ENCODE data around the gene LOC101059915.

Gene LOC101059915

DNA sequence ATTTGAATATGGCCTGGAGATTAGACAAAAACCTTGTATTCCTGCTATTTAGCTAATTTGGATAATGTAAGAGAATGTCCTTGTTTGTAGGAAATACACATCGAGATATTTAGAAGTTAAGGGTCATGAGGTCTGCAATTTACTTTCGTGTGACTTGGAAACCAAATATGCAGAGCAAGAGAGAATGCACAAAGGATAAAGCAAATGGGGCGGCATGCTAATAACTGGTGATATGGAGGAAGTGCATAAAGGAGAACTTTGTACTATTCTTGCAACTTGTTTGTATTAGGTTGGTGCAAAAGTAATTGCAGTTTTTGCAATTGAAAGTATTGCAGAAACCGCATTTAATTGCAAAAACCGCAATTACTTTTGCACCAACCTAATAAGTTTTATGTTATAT lies 41.9 kb upstream of the LOC101059915 start:
- Histone ChIP-seq H2AFZ (ENCODE audit: low read depth, low read length) (no peak overlapping the region), H3K79me2 (replicated peaks; ENCODE audit: insufficient read depth, low read length) (no peaks in the 10 kb centered on the region), H3K9me2 (ENCODE audit: insufficient read depth, low read length) (no peaks in the 10 kb centered on the region), H3F3A (ENCODE audit: insufficient read depth, low read length, poor library complexity, severe bottlenecking) (no peaks in the 10 kb centered on the region), H3K27me3 (ENCODE audit: insufficient read depth, low read depth, low read length) (no peaks in the 10 kb centered on the region), H3K9ac (ENCODE audit: low read length) (no peak overlapping the region), H3K4me3 (ENCODE audit: low read length) (no peak overlapping the region), H3K36me3 (ENCODE audit: insufficient read depth, low read length) (no peaks in the 10 kb centered on the region), H3K4me2 (ENCODE audit: low read length) (no peak overlapping the region), H3K27ac (ENCODE audit: low read length) (no peak overlapping the region), H4K20me1 (ENCODE audit: insufficient read depth) (no peaks in the 10 kb centered on the region), H3K9me3 (ENCODE audit: low read length) (no peaks in the 10 kb centered on the region)
- TF ChIP-seq RAD21 (conservative IDR thresholded peaks at IDR 0.05) (no peak), MXI1 (conservative IDR thresholded peaks at IDR 0.05; ENCODE audit: poor library complexity, severe bottlenecking) (no peak), TAF1 (IDR thresholded peaks at IDR 0.05; ENCODE audit: low read depth) (no peak), EZH2 (IDR thresholded peaks at IDR 0.05; ENCODE audit: borderline replicate concordance, insufficient read depth, low read length, poor library complexity, severe bottlenecking) (no peak), SMC3 (conservative IDR thresholded peaks at IDR 0.05; ENCODE audit: poor library complexity) (no peak), EP300 (conservative IDR thresholded peaks at IDR 0.05; ENCODE audit: poor library complexity, severe bottlenecking) (no peak), POLR2AphosphoS5 (IDR thresholded peaks at IDR 0.05) (no peak)
- TF ChIP-seq, protein P1, sequence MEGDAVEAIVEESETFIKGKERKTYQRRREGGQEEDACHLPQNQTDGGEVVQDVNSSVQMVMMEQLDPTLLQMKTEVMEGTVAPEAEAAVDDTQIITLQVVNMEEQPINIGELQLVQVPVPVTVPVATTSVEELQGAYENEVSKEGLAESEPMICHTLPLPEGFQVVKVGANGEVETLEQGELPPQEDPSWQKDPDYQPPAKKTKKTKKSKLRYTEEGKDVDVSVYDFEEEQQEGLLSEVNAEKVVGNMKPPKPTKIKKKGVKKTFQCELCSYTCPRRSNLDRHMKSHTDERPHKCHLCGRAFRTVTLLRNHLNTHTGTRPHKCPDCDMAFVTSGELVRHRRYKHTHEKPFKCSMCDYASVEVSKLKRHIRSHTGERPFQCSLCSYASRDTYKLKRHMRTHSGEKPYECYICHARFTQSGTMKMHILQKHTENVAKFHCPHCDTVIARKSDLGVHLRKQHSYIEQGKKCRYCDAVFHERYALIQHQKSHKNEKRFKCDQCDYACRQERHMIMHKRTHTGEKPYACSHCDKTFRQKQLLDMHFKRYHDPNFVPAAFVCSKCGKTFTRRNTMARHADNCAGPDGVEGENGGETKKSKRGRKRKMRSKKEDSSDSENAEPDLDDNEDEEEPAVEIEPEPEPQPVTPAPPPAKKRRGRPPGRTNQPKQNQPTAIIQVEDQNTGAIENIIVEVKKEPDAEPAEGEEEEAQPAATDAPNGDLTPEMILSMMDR (IDR thresholded peaks at IDR 0.05; ENCODE audit: poor library complexity, severe bottlenecking) = no peak
- TF ChIP-seq, protein P2, sequence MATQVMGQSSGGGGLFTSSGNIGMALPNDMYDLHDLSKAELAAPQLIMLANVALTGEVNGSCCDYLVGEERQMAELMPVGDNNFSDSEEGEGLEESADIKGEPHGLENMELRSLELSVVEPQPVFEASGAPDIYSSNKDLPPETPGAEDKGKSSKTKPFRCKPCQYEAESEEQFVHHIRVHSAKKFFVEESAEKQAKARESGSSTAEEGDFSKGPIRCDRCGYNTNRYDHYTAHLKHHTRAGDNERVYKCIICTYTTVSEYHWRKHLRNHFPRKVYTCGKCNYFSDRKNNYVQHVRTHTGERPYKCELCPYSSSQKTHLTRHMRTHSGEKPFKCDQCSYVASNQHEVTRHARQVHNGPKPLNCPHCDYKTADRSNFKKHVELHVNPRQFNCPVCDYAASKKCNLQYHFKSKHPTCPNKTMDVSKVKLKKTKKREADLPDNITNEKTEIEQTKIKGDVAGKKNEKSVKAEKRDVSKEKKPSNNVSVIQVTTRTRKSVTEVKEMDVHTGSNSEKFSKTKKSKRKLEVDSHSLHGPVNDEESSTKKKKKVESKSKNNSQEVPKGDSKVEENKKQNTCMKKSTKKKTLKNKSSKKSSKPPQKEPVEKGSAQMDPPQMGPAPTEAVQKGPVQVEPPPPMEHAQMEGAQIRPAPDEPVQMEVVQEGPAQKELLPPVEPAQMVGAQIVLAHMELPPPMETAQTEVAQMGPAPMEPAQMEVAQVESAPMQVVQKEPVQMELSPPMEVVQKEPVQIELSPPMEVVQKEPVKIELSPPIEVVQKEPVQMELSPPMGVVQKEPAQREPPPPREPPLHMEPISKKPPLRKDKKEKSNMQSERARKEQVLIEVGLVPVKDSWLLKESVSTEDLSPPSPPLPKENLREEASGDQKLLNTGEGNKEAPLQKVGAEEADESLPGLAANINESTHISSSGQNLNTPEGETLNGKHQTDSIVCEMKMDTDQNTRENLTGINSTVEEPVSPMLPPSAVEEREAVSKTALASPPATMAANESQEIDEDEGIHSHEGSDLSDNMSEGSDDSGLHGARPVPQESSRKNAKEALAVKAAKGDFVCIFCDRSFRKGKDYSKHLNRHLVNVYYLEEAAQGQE (IDR thresholded peaks at IDR 0.05; ENCODE audit: borderline replicate concordance) = no peak

DNA sequence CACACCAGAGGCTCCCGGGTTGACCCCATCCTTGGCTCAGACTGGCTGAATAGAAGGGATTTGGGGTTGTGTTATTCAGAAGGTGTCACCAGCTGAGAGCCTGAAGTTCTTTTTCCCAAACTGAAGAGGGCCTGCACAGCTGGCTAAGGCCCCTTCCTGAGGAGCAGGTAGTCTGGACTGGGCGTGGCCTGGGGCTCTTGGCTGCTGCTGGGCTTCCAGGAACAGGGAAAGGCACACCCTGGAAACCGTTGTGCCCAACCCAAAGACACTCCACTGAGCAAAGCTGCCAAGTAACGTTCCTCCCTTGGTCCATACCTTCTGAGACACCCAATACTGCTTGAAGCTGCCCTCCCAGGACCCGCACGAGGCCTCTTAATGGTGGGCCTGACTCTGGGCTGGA lies 40.8 kb upstream of the LOC101059915 start:
- no peaks in the 10 kb centered on the region for H3K79me2 ChIP-seq (replicated peaks; ENCODE audit: insufficient read depth, low read length)
- no peak overlapping the region for H3K27ac ChIP-seq (ENCODE audit: low read length)
- H3K4me2 ChIP-seq (ENCODE audit: low read length) = no peak overlapping the region
- H3F3A ChIP-seq (ENCODE audit: insufficient read depth, low read length, poor library complexity, severe bottlenecking) = no peaks in the 10 kb centered on the region
- no peak for TF ChIP-seq RAD21 (conservative IDR thresholded peaks at IDR 0.05)
- TF ChIP-seq TAF1 (IDR thresholded peaks at IDR 0.05; ENCODE audit: low read depth) = no peak
- TF ChIP-seq POLR2AphosphoS5 (IDR thresholded peaks at IDR 0.05) = no peak
- TF ChIP-seq, protein P1 (IDR thresholded peaks at IDR 0.05; ENCODE audit: poor library complexity, severe bottlenecking) = no peak
- TF ChIP-seq, protein P2 (IDR thresholded peaks at IDR 0.05; ENCODE audit: borderline replicate concordance) = no peak
- TF ChIP-seq EP300 (conservative IDR thresholded peaks at IDR 0.05; ENCODE audit: poor library complexity, severe bottlenecking) = no peak
- no peak for TF ChIP-seq SMC3 (conservative IDR thresholded peaks at IDR 0.05; ENCODE audit: poor library complexity)
- no peak for TF ChIP-seq MXI1 (conservative IDR thresholded peaks at IDR 0.05; ENCODE audit: poor library complexity, severe bottlenecking)
- no peak for TF ChIP-seq EZH2 (IDR thresholded peaks at IDR 0.05; ENCODE audit: borderline replicate concordance, insufficient read depth, low read length, poor library complexity, severe bottlenecking)
- H4K20me1 ChIP-seq (ENCODE audit: insufficient read depth) = no peaks in the 10 kb centered on the region
- no peaks in the 10 kb centered on the region for H3K27me3 ChIP-seq (ENCODE audit: insufficient read depth, low read depth, low read length)
- no peaks in the 10 kb centered on the region for H3K9me3 ChIP-seq (ENCODE audit: low read length)
- no peak overlapping the region for H3K4me3 ChIP-seq (ENCODE audit: low read length)
- no peak overlapping the region for H2AFZ ChIP-seq (ENCODE audit: low read depth, low read length)
- H3K9ac ChIP-seq (ENCODE audit: low read length) = no peak overlapping the region
- H3K9me2 ChIP-seq (ENCODE audit: insufficient read depth, low read length) = no peaks in the 10 kb centered on the region
- no peaks in the 10 kb centered on the region for H3K36me3 ChIP-seq (ENCODE audit: insufficient read depth, low read length)

All from neural cell (in vitro differentiated cells).